ENCODE measurements around the gene KIAA1191. TPM values are rescaled to one million over a fixed set of nuclear protein-coding genes. Genes with fewer than 3 reads are reported as not detected.

The KIAA1191 gene
- total RNA-seq, 4 donors from 2014 or later, result 80.8 to 157 (median 111) TPM

- Histone ChIP-seq H3K27ac (no peak overlapping the region), H3K4me1 (peaks cover 0 to 25% (median 11%) of the 10 kb centered on the region in 4 donors), H3K27me3 (peaks cover 6% of the 10 kb centered on the region), H3K36me3 (peaks cover 0 to 19% (median 7%) of the 10 kb centered on the region in 4 donors), H3K4me3 (no peak overlapping the region), H3K9me3 (no peaks in the 10 kb centered on the region)
- in situ Hi-C loops (cut with MboI; ENCODE audit: low pct_ligation_motif_present in 1 of 4, low pct_unique_long_range_greater_than_20kb in 1 of 4, low sequenced_read_pairs in 3 of 4), result no loop called here
- DNase-seq, result no peak
- intact Hi-C loops (cut with DNase I; ENCODE audit: low total_unique reads), result no loop called here
- 64 to 67% methylated on average over 4 of the region's 4 CpGs for WGBS, 2 donors (ENCODE audit: low coverage in 1 of 2)
- no peak for TF ChIP-seq POLR2AphosphoS5 (IDR thresholded peaks at IDR 0.05)
Observed at GRCh38 chr5:176359658-176360057, 1.9 kb downstream of the KIAA1191 start.

- H3K27ac ChIP-seq, result no peak overlapping the region
- H3K4me1 ChIP-seq, result peaks cover 0 to 17% (median 9%) of the 10 kb centered on the region in 4 donors
- in situ Hi-C loops (cut with MboI; ENCODE audit: low pct_ligation_motif_present in 1 of 4, low pct_unique_long_range_greater_than_20kb in 1 of 4, low sequenced_read_pairs in 3 of 4) (no loop called here), intact Hi-C loops (cut with DNase I; ENCODE audit: low total_unique reads) (no loop called here)
- peaks cover 0 to 36% (median 17%) of the 10 kb centered on the region in 4 donors for H3K36me3 ChIP-seq
- H3K4me3 ChIP-seq, result no peak overlapping the region
- DNase-seq, result no peak
- no peaks in the 10 kb centered on the region for H3K9me3 ChIP-seq
- 93 to 97% methylated on average over 3 of the region's 3 CpGs for WGBS, 2 donors (ENCODE audit: low coverage in 1 of 2)
- TF ChIP-seq EP300 (IDR thresholded peaks at IDR 0.05; ENCODE audit: low read depth) (no peak), POLR2A (IDR thresholded peaks at IDR 0.05) (no peak), POLR2AphosphoS5 (IDR thresholded peaks at IDR 0.05) (no peak), CTCF (IDR thresholded peaks at IDR 0.05) (no peak)
- no peaks in the 10 kb centered on the region for H3K27me3 ChIP-seq
Observed at GRCh38 chr5:176356179-176356566, 5.4 kb downstream of the KIAA1191 start.

GRCh38 chr5:176355400-176356178 lies 6.0 kb downstream of the KIAA1191 start:
- in situ Hi-C loops (cut with MboI; ENCODE audit: low pct_ligation_motif_present in 1 of 4, low pct_unique_long_range_greater_than_20kb in 1 of 4, low sequenced_read_pairs in 3 of 4), result no loop called here
- WGBS, 2 donors (ENCODE audit: low coverage in 1 of 2), result 88 to 90% methylated on average over 9 to 16 of the region's 16 CpGs
- Histone ChIP-seq H3K27me3 (no peaks in the 10 kb centered on the region), H3K9me3 (no peaks in the 10 kb centered on the region), H3K27ac (no peak overlapping the region), H3K4me3 (no peak overlapping the region), H3K36me3 (peaks cover 0 to 41% (median 19%) of the 10 kb centered on the region in 4 donors), H3K4me1 (peaks cover 0 to 15% (median 7%) of the 10 kb centered on the region in 4 donors)
- intact Hi-C loops (cut with DNase I; ENCODE audit: low total_unique reads), result no loop called here
- TF ChIP-seq POLR2AphosphoS5 (IDR thresholded peaks at IDR 0.05), result no peak
- TF ChIP-seq CTCF (IDR thresholded peaks at IDR 0.05), result no peak
- no peak for TF ChIP-seq EP300 (IDR thresholded peaks at IDR 0.05; ENCODE audit: low read depth)
- TF ChIP-seq POLR2A (IDR thresholded peaks at IDR 0.05), result no peak
- no peak for DNase-seq

GRCh38 chr5:176353533-176353932 lies 8.0 kb downstream of the KIAA1191 start:
- Histone ChIP-seq H3K9me3 (no peaks in the 10 kb centered on the region), H3K4me1 (no peaks in the 10 kb centered on the region), H3K4me3 (no peak overlapping the region), H3K27ac (no peak overlapping the region), H3K27me3 (no peaks in the 10 kb centered on the region), H3K36me3 (peaks cover 0 to 55% (median 24%) of the 10 kb centered on the region in 4 donors)
- DNase-seq, result no peak
- 95% methylated on average over 4 of the region's 4 CpGs; no CpG with 5 or more reads in 1 of the 2 donors for WGBS, 2 donors (ENCODE audit: low coverage in 1 of 2)
- in situ Hi-C loops (cut with MboI; ENCODE audit: low pct_ligation_motif_present in 1 of 4, low pct_unique_long_range_greater_than_20kb in 1 of 4, low sequenced_read_pairs in 3 of 4) (no loop called here), intact Hi-C loops (cut with DNase I; ENCODE audit: low total_unique reads) (no loop called here)
- TF ChIP-seq CTCF (IDR thresholded peaks at IDR 0.05) (no peak), EP300 (IDR thresholded peaks at IDR 0.05; ENCODE audit: low read depth) (no peak), POLR2A (IDR thresholded peaks at IDR 0.05) (no peak), POLR2AphosphoS5 (IDR thresholded peaks at IDR 0.05) (no peak)
